ENCODE measurements around the gene LEFTY2. TPM values are rescaled to one million over a fixed set of nuclear protein-coding genes. Genes with fewer than 3 reads are reported as not detected.

LEFTY2 gene
- total RNA-seq, 1 donor, result under 0.01 TPM

- TF ChIP-seq CTCF (IDR thresholded peaks at IDR 0.05; ENCODE audit: insufficient read depth, low read depth, low read length), result no peak
- H3K4me3 ChIP-seq (ENCODE audit: low read depth, low read length), result no peak overlapping the region
- peak; percentile 47 for DNase-seq (ENCODE audit: low read depth)
Measured at GRCh38 chr1:225919906-225920305, 21.1 kb downstream of the LEFTY2 start.

- TF ChIP-seq CTCF (IDR thresholded peaks at IDR 0.05; ENCODE audit: insufficient read depth, low read depth, low read length), result no peak
Measured at GRCh38 chr1:225918280-225918679, 22.7 kb downstream of the LEFTY2 start.

GRCh38 chr1:225917536-225917935, 23.5 kb downstream of the LEFTY2 start:
- DNase-seq (ENCODE audit: low read depth), result peak; percentile 7
- TF ChIP-seq CTCF (IDR thresholded peaks at IDR 0.05; ENCODE audit: insufficient read depth, low read depth, low read length), result no peak
- no peak overlapping the region for H3K4me3 ChIP-seq (ENCODE audit: low read depth, low read length)

More at GRCh38 chr1:225918280-225918679, 22.7 kb downstream of the LEFTY2 start:
- H3K4me3 ChIP-seq (ENCODE audit: low read depth, low read length), result no peak overlapping the region
- no peak for DNase-seq (ENCODE audit: low read depth)

- DNase-seq (ENCODE audit: low read depth), result no peak
- no peak for TF ChIP-seq CTCF (IDR thresholded peaks at IDR 0.05; ENCODE audit: insufficient read depth, low read depth, low read length)
- H3K4me3 ChIP-seq (ENCODE audit: low read depth, low read length), result no peak overlapping the region
Measured at GRCh38 chr1:225917101-225917500, 23.9 kb downstream of the LEFTY2 start.

- no peak for TF ChIP-seq CTCF (IDR thresholded peaks at IDR 0.05; ENCODE audit: insufficient read depth, low read depth, low read length)
- no peak overlapping the region for H3K4me3 ChIP-seq (ENCODE audit: low read depth, low read length)
- no peak for DNase-seq (ENCODE audit: low read depth)
Measured at GRCh38 chr1:225915538-225915991, 25.5 kb downstream of the LEFTY2 start.

GRCh38 chr1:225914947-225915346, 26.1 kb downstream of the LEFTY2 start:
- no peak for TF ChIP-seq CTCF (IDR thresholded peaks at IDR 0.05; ENCODE audit: insufficient read depth, low read depth, low read length)
- H3K4me3 ChIP-seq (ENCODE audit: low read depth, low read length), result no peak overlapping the region
- no peak for DNase-seq (ENCODE audit: low read depth)

GRCh38 chr1:225914391-225914790, 26.6 kb downstream of the LEFTY2 start:
- H3K4me3 ChIP-seq (ENCODE audit: low read depth, low read length), result no peak overlapping the region
- DNase-seq (ENCODE audit: low read depth), result no peak
- TF ChIP-seq CTCF (IDR thresholded peaks at IDR 0.05; ENCODE audit: insufficient read depth, low read depth, low read length), result no peak

Measured in fibroblast of villous mesenchyme (primary cell).